Lower leg skin (tissue), 3 donors: ENCODE measurements around the gene ANKRD9.

Experiments
- POLR2A ChIP-seq, 2 donors: fragments of 450-650 bp; IDR thresholded peaks; one replicate each; pipeline ENCODE4 v1.6.1; 2016 to 2017; ENCODE audit warnings: antibody characterized with exemption in 2 of 2, mild to moderate bottlenecking in 1 of 2, moderate library complexity in 1 of 2
- TF ChIP-seq, protein P1 (sequence below), 3 donors: fragments of 450-650 bp; IDR thresholded peaks; one replicate each; pipeline ENCODE4 v1.5.1; 2016; ENCODE audit warnings: antibody characterized with exemption in 3 of 3, mild to moderate bottlenecking in 3 of 3, moderate library complexity in 2 of 3

GRCh38 chr14:102516531-102517391, 7.2 kb upstream of the ANKRD9 start:
- TF ChIP-seq, protein P1, sequence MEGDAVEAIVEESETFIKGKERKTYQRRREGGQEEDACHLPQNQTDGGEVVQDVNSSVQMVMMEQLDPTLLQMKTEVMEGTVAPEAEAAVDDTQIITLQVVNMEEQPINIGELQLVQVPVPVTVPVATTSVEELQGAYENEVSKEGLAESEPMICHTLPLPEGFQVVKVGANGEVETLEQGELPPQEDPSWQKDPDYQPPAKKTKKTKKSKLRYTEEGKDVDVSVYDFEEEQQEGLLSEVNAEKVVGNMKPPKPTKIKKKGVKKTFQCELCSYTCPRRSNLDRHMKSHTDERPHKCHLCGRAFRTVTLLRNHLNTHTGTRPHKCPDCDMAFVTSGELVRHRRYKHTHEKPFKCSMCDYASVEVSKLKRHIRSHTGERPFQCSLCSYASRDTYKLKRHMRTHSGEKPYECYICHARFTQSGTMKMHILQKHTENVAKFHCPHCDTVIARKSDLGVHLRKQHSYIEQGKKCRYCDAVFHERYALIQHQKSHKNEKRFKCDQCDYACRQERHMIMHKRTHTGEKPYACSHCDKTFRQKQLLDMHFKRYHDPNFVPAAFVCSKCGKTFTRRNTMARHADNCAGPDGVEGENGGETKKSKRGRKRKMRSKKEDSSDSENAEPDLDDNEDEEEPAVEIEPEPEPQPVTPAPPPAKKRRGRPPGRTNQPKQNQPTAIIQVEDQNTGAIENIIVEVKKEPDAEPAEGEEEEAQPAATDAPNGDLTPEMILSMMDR (IDR thresholded peaks at IDR 0.05): no peak
- no peak for TF ChIP-seq POLR2A (IDR thresholded peaks at IDR 0.05)
